Calu3 (cell line): ENCODE data around the gene PODNL1. TPM values are rescaled to one million over a fixed set of nuclear protein-coding genes. Genes with fewer than 3 reads are reported as not detected.
"Not testable (repeated sequence)": the region's sequence is repeated elsewhere in the genome, so short reads cannot be mapped to it uniquely, and the experiment has no call there.

ENCODE experiments used
- BruUV-seq: library from RNA; stranded (reverse); fragments of 400-500 nt; replicated peaks from 2 replicates; lab custom pipeline; 2021; lab: Mats Ljungman, UMichigan
- CTCF ChIA-PET: fragments of 300-600 bp; sonication (Branson Sonifier 250); formaldehyde crosslinking; loops from one replicate; lab custom pipeline; 2022; ENCODE audit warnings: antibody characterized with exemption; lab: Charles Lee
- DNase-seq: peaks from one replicate; pipeline ENCODE4 v3.0.0; 2022
- H3K27ac Mint-ChIP-seq: one replicate; pipeline ENCODE4 v1.8.0; 2022; ENCODE audit warnings: mixed read lengths; ENCODE audit not compliant: unreplicated experiment
- H3K27me3 Mint-ChIP-seq: one replicate; pipeline ENCODE4 v1.8.0; 2022; ENCODE audit warnings: mixed read lengths; ENCODE audit not compliant: unreplicated experiment
- H3K36me3 Mint-ChIP-seq: one replicate; pipeline ENCODE4 v1.8.0; 2022; ENCODE audit warnings: mild to moderate bottlenecking, moderate library complexity, mixed read lengths; ENCODE audit not compliant: insufficient read depth, unreplicated experiment
- H3K4me1 Mint-ChIP-seq: one replicate; pipeline ENCODE4 v1.8.0; 2022; ENCODE audit warnings: mild to moderate bottlenecking, low read depth, mixed read lengths; ENCODE audit not compliant: unreplicated experiment
- H3K4me3 Mint-ChIP-seq: one replicate; pipeline ENCODE4 v1.8.0; 2022; ENCODE audit warnings: mild to moderate bottlenecking, low read depth, moderate library complexity, mixed read lengths; ENCODE audit not compliant: unreplicated experiment
- H3K9me3 Mint-ChIP-seq: one replicate; pipeline ENCODE4 v1.8.0; 2022; ENCODE audit warnings: low read depth, mixed read lengths; ENCODE audit not compliant: unreplicated experiment
- CTCF ChIP-seq: fragments of 200-600 bp; IDR thresholded peaks from one replicate; pipeline ENCODE4 v1.8.0; 2022; ENCODE audit warnings: antibody characterized with exemption; ENCODE audit not compliant: unreplicated experiment
- intact Hi-C: fragments of 100-400 bp; cut with micrococcal nuclease; formaldehyde crosslinking; loops from one replicate; pipeline ENCODE4 v1.10.0; 2022; ENCODE audit not compliant: unreplicated experiment
- total RNA-seq: library from RNA; stranded (reverse); gene quantifications from 2 replicates; pipeline ENCODE4 v1.2.3, GENCODE V29; 2022

The PODNL1 gene
- total RNA-seq, 1 experiment from 2014 or later, result not detected

DNA sequence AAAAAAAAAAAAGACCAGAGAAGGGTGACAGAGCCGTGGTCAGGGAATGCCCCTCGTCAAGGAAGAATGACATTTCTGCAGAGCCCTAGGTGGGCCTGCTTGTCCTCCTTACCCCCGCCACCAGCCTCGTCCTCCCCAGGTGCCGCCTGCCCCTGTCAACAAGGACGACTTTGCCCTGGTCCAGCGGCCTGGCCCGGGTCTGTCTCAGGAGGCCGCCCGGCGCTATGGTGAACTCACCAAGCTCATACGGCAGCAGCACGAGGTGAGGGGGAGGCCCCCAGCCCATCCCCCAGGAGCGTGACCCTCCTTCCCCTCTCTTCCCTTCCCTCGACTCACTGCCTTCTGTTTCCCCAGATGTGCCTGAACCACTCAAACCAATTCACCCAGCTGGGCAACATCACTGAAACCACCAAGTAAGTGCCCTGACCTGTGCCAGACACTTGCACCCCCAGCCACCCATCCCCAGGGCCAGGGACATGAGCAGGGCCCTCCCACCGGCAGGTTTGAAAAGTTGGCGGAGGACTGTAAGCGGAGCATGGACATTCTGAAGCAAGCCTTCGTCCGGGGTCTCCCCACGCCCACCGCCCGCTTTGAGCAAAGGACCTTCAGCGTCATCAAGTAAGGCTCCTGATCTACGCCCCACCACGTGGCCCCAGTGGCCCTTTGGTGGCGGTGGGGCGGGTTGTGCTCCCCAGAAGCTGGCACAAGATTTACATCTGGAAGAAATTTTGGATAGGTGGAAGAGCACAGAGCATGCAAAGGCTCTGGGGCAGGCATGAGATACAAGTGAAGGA is 14.8 kb downstream of the PODNL1 start:
- Mint-ChIP-seq H3K27me3 (no peaks in the 10 kb centered on the region), H3K4me1 (no peaks in the 10 kb centered on the region), H3K36me3 (peaks cover 25% of the 10 kb centered on the region), H3K9me3 (no peaks in the 10 kb centered on the region), H3K27ac (no peak overlapping the region), H3K4me3 (no peak overlapping the region)
- CTCF ChIA-PET, result no interaction called here
- no peak for TF ChIP-seq CTCF
- intact Hi-C loops, result no loop called here
- no peak for DNase-seq
- no TSS peak for BruUV-seq

DNA sequence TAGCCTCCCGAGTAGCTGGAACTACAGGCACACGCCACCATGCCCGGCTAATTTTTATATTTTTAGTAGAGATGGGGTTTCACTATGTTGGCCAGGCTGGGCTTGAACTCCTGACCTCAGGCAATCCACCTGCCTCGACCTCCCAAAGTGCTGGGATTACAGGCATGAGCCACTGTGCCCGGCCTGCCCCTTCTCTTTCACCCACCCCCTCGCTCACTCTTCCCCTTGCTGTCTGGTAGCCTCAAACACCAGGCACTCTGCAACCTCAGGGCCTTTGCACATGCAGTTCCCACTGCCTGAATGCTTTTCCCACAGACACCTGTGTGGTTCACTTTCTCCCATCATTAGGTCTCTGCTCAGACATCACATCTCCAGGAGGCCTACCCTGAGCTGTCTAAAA is 16.1 kb downstream of the PODNL1 start:
- H3K9me3 Mint-ChIP-seq, intact Hi-C loops, DNase-seq, H3K27me3 Mint-ChIP-seq, H3K4me1 Mint-ChIP-seq, CTCF ChIA-PET, H3K27ac Mint-ChIP-seq, BruUV-seq, H3K4me3 Mint-ChIP-seq: not testable (repeated sequence)
- peaks cover 28% of the 10 kb centered on the region for H3K36me3 Mint-ChIP-seq

- Mint-ChIP-seq H3K27ac (no peak overlapping the region), H3K27me3 (no peaks in the 10 kb centered on the region), H3K9me3 (no peaks in the 10 kb centered on the region), H3K36me3 (peaks cover 28% of the 10 kb centered on the region), H3K4me1 (no peaks in the 10 kb centered on the region), H3K4me3 (no peak overlapping the region)
- CTCF ChIA-PET, result no interaction called here
- DNase-seq, result no peak
- intact Hi-C loops, result no loop called here
- no TSS peak for BruUV-seq
- TF ChIP-seq CTCF, result no peak
These were observed 17.1 kb downstream of the PODNL1 start for GRCh38 chr19:13920940-13921747.

GRCh38 chr19:13920524-13920923 is 17.7 kb downstream of the PODNL1 start:
- no peak overlapping the region for H3K4me3 Mint-ChIP-seq
- H3K27ac Mint-ChIP-seq, result no peak overlapping the region
- DNase-seq, result no peak
- H3K9me3 Mint-ChIP-seq, result no peaks in the 10 kb centered on the region
- no TSS peak for BruUV-seq
- CTCF ChIA-PET, result no interaction called here
- H3K27me3 Mint-ChIP-seq, result no peaks in the 10 kb centered on the region
- no peaks in the 10 kb centered on the region for H3K4me1 Mint-ChIP-seq
- no peak for TF ChIP-seq CTCF
- peaks cover 28% of the 10 kb centered on the region for H3K36me3 Mint-ChIP-seq
- intact Hi-C loops, result no loop called here
